NB4 (cell line): ENCODE data around the gene TMBIM4.
A peak's percentile ranks its signal among the peaks of the same experiment; 100 is the strongest.

Experiments used
- DNase-seq: peaks from one replicate; pipeline ENCODE4 v3.0.0; 2010; ENCODE audit warnings: low read depth
- H3K4me3 ChIP-seq: one replicate; pipeline ENCODE4 v1.5.1; 2011; ENCODE audit warnings: mild to moderate bottlenecking, low read depth, low read length, moderate library complexity
- CTCF ChIP-seq: IDR thresholded peaks from one replicate; pipeline ENCODE4 v1.5.1; 2012; ENCODE audit warnings: low read depth, low read length
- MAX ChIP-seq: IDR thresholded peaks from 2 replicates; pipeline ENCODE4 v1.6.1; 2011; ENCODE audit warnings: low read depth, low read length
- MYC ChIP-seq: IDR thresholded peaks from 2 replicates; pipeline ENCODE4 v1.6.1; 2011; ENCODE audit warnings: low read depth, low read length
- POLR2A ChIP-seq: IDR thresholded peaks from 2 replicates; pipeline ENCODE4 v1.6.1; 2011; ENCODE audit warnings: mild to moderate bottlenecking; ENCODE audit not compliant: insufficient read length; ENCODE audit errors: extremely low read depth

The TMBIM4 gene

DNA sequence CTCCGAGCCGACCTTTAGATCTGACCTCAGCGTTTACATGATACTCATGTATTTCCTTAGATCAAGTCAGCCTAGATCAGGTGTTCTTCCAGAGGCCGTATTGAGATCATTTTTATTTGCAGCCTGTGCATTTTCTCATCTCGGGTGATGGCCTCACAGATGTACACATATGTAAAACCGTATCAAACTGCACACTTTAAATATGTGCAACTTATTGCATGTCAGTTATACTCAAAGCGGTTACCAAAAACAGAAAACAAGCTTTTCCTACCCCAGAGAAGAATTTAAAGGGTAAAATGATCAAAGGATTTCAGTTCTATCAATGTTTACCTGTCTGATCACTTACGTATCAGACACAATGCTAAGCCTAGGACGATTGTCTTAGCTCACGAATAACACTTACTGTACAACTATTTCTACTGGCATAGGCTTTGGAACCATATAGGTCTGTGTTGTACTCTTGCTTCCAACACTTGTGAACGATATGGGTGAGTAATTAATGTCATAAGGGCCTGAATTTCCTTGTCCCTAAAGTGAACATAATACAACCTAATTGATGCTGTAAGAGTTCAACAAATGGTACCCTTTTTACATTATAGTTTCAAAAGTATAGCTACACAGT is 38.6 kb downstream of the TMBIM4 start:
- no peak for DNase-seq
- peak overlapping the region; percentile 90 for H3K4me3 ChIP-seq
- TF ChIP-seq MYC (no peak; the same call in 1 of the 2 replicates), CTCF (no peak), POLR2A (no peak)

GRCh38 chr12:66130267-66131066 is 39.3 kb downstream of the TMBIM4 start, which contains the start of gene LLPH:
Gene LLPH (minus strand): TSS chr12:66130750. CDS start chr12:66129106, 1,644 bp downstream.
- peak within 1 kb of the TSS; percentile 90 for H3K4me3 ChIP-seq
- TF ChIP-seq MYC = peak; percentile 61
- TF ChIP-seq POLR2A = peak; percentile 86
- TF ChIP-seq MAX = peak; percentile 70
- no peak for TF ChIP-seq CTCF
- peak; percentile 94 for DNase-seq

- TF ChIP-seq POLR2A (no peak), CTCF (no peak), MYC (no peak), MAX (no peak)
- H3K4me3 ChIP-seq = peak overlapping the region; percentile 90
- DNase-seq = no peak
These were observed 39.9 kb downstream of the TMBIM4 start for GRCh38 chr12:66129934-66130266.

- H3K4me3 ChIP-seq = peak overlapping the region; percentile 30
- DNase-seq = no peak
- TF ChIP-seq MYC = no peak
- no peak for TF ChIP-seq CTCF
- TF ChIP-seq MAX = no peak
- no peak for TF ChIP-seq POLR2A
These were observed 42.1 kb downstream of the TMBIM4 start for GRCh38 chr12:66127650-66128049.

DNA sequence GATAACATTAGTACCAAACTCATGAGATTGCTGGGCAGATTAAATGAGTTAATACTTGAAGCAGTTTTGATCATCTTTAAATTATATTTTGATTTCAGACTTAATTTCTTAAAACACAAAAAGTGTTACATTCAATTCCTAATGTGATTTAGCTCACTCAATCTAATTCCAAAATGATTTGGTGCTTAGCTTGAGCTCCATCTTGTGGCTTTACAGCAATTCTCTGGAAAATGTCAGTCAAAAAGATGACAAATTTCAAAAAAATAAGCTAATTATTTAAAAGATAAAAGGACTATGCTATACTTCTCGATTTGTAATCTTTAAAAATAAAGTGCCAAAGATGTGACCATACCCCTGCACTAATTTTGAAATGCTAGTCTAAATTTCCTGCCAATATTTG is 49.3 kb downstream of the TMBIM4 start:
- no peak for DNase-seq
- TF ChIP-seq MYC = no peak
- TF ChIP-seq POLR2A = no peak
- TF ChIP-seq CTCF = peak; percentile 11
- H3K4me3 ChIP-seq = no peak overlapping the region
